WI38 (cell line): ENCODE data around the gene RXRA.

ENCODE experiments used
- H3K4me3 ChIP-seq: 2 replicates; pipeline ENCODE4 v1.5.1; 2011; ENCODE audit warnings: low read depth, mild to moderate bottlenecking, control low read depth, low read length
- TF ChIP-seq, protein P1 (sequence below): IDR thresholded peaks from 2 replicates; pipeline ENCODE4 v1.5.1; 2012; ENCODE audit warnings: low read depth, mild to moderate bottlenecking, control low read depth, low read length

RXRA gene

DNA sequence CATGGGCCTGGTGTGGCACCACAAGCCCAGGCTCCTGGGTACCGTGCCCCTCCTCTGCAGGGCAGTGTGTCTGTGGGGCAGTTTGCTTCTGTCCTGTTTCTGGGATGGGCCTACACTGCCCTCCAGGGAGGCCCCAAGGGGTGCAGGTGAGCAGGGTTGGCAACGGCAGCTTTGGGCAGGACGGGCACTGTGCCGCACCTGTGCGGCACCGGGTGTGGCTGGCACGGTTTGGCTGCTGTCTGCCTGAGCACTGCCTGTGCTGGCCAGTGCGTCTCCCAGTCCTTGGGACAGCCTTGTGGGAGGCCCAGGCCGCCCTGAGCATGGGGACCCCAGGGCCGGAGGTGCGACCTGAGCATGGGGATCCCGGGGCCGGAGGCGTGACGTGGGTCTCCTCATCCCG is 37.2 kb downstream of the RXRA start:
- TF ChIP-seq, protein P1, sequence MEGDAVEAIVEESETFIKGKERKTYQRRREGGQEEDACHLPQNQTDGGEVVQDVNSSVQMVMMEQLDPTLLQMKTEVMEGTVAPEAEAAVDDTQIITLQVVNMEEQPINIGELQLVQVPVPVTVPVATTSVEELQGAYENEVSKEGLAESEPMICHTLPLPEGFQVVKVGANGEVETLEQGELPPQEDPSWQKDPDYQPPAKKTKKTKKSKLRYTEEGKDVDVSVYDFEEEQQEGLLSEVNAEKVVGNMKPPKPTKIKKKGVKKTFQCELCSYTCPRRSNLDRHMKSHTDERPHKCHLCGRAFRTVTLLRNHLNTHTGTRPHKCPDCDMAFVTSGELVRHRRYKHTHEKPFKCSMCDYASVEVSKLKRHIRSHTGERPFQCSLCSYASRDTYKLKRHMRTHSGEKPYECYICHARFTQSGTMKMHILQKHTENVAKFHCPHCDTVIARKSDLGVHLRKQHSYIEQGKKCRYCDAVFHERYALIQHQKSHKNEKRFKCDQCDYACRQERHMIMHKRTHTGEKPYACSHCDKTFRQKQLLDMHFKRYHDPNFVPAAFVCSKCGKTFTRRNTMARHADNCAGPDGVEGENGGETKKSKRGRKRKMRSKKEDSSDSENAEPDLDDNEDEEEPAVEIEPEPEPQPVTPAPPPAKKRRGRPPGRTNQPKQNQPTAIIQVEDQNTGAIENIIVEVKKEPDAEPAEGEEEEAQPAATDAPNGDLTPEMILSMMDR = no peak

DNA sequence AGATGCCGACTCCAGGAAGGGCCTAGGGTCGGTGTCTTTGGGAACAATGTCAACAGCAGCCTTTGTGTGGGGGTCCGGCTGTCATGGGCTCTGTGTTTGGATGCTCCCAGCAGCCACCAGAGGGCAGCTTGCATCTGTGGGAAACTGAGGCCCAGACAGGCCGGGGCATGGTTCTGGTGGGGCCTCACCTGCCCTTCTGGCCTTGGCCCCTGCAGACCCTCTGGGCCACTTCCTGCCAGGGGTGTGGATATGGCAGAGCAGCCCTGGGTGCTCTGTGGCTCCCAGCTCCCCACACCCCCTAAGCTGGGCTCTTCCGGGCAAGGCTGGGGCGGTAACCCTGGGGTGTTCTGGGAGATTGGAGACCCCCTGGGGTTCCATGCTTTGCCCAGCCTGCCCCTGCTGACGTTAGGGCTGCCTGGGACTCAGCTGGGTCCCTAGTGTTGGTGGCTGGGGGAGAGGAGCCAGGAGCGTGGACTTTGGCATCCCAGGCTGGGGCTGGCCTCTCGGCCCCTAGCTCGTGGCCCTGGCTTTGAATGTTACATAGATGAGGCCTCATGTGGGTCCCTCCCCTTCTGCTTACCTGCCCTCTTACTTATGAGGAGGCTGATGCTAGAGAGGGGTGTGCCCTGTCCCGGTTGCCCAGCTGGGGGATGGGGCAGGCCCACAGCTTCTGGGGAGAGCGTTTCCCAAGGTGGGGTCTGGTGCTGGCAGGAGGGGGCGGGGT is 38.3 kb downstream of the RXRA start:
- TF ChIP-seq, protein P1 = no peak

More for the DNA sequence above, 37.2 kb downstream of the RXRA start:
- H3K4me3 ChIP-seq = no peak overlapping the region

DNA sequence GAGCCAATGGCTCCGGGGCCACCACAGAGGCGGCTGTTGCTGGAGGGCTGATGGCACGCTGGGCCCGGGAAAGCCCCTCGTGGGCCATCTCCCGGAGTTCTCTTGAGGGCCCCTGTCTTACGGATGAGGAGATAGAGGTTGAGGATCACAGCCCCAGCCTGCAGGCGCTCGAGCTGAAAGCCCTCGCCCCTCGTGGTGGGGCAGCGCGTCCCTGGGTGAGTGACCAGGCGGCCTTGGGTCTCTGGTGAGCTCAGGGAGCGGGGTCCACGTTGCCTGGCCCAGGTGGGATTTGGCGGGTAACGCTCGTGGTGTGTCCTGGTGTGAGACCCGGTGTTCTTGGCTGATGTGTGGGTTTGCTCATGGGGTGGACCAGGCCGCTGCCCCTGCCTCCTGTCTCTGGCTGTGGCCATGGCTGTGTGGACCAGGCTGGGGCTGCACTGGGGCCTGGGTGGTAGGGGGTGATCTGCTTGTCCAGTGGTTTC is 38.9 kb downstream of the RXRA start:
- TF ChIP-seq, protein P1 = no peak
- H3K4me3 ChIP-seq = no peak overlapping the region

More for the DNA sequence above, 38.3 kb downstream of the RXRA start:
- H3K4me3 ChIP-seq = no peak overlapping the region

DNA sequence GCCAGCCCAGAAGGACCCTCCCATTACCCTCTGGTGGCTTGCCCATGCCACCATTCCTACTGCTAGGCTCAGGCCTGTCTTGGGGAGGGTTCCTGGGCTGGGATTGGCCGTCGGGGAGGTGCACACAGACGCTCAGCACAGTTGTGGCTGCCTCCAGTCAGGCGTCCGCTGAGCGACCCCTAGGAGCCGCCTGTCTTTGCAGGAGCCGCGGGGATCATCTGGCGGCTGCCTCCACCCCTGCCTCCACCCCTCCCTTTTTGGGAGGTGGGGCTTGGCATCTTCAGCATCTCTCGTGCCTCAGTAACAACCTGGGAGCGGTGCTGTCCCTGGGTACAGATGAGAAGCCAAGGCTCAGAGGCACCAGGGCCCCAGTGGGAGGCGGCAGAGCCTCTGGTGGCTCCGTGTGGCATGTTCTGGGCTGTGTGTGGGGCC is 39.6 kb downstream of the RXRA start:
- TF ChIP-seq, protein P1 = no peak
- H3K4me3 ChIP-seq = no peak overlapping the region

DNA sequence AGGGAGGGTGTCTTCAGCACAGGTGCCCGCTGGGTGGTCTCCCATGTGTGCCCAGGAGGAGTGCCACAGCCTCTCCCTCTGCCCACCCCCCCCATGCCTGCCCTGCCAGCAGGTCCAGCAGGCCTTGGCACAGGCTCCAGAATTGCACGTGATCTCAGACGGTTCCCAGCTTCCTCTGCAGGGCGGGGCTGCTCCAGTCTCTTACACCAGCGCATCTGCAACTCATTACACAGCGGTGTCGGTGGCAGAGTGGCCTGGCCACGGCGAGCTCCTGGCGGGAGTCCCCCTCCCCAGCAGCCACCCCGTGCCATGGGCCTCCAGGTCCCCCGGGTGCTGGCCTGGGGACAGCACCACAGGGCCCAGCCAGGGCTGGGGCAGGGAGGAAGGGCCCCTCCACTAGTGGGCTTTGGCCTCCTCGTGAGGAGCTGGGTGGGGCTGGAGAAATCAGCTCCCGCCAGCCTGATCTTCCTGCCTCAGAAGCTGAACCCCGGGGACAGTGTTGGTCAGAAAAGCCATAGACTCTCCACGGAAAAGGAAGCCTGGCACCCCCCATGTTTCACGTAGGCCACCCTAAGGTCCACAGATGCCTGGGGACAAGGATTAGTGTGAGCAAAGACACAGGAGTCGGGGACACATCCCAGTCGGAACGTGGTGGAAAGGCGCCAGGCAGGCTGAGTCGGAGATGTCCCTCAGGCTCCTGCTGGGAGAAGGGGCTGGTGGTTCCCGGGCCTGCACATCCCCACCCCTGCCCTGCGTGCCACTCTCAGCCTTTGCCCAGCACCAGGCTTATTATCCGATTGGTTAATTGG is 40.2 kb downstream of the RXRA start:
- H3K4me3 ChIP-seq = no peak overlapping the region
- TF ChIP-seq, protein P1 = no peak

DNA sequence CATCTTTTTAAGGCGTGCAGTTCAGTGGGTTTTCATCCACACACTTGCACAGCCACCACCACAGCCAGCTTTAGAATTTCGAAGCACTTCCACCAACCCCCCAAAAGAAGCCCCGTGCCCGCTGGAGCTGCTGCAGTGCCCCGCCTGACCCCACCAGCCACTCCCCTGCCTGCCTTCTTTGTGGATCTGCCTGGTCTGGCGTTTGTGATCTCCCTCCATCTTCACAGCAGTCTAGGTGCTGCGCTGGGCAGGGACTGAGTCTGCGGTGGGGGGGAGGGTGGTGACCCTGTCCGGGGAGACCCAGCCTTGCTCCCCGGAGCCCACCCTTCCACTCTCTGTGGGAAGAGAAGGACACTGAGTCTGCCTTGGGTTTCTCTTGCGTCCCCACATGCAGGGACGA is 40.8 kb downstream of the RXRA start:
- H3K4me3 ChIP-seq = no peak overlapping the region
- TF ChIP-seq, protein P1 = no peak

DNA sequence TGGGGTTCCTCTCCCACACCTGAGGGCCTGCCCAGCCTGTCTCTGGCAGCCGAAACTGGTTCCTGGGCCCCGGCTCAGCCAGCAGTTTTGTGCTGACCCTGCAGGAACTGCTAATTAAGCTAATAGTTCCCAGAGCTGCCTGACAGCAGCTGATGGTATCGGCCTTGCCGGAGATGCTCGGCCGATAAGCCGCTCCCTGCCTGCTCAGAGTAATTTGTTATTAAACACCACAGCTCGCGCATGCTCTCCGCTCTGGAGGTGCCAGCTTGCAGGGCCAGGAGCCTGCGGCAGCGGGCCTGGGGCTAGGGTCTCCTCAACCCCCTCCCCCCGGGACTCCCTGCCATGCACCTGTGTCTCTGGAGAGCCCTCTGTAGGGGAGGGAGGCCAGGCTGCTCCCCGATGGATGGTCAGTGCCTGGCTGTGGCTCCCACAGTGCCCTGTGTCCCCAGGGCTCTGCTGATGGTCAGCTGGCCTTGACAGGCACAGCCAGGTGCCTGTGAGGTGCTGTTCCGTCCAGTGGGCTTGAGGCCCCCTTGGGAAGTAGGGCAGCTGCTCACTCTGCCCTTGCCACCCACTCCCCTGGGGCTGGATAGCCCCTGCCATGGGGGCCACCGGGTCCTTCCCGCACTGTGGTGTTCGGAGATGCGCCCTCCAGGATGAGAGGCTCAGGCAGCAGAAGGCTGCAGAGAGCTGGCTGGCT is 41.7 kb downstream of the RXRA start:
- H3K4me3 ChIP-seq = no peak overlapping the region
- TF ChIP-seq, protein P1 = no peak
